ENCODE measurements around the gene EFHB. TPM values are rescaled to one million over a fixed set of nuclear protein-coding genes. Genes with fewer than 3 reads are reported as not detected.
"Not testable (repeated sequence)": the region's sequence is repeated elsewhere in the genome, so short reads cannot be mapped to it uniquely, and the experiment has no call there.

EFHB gene
- total RNA-seq, 2 experiments from 2014 or later, result 0.44 TPM; not detected in 1

DNA sequence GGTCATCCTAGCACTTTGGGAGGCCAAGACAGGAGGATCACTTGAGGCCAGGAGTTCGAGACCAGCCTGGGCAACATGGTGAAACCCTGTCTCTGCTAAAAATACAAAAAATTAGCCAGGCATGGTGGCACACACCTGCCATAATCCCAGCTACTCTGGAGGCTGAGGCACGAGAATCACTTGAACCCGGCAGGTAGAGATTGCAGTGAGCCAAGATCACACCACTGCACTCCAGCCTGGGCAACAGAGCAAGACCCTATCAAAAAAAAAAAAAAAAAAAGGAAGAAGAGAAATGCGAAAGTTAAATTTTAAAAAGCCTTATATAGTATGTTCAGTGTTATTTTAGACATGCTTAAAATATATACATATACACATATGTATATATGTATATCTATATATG is 46.9 kb downstream of the EFHB start:
- H3K4me3 Mint-ChIP-seq; H3K36me3 Mint-ChIP-seq (ENCODE audit: low read depth); H3K9me3 Mint-ChIP-seq (ENCODE audit: insufficient read depth); H3K4me1 Mint-ChIP-seq (ENCODE audit: low read depth); H3K27ac Mint-ChIP-seq; POLR2A ChIA-PET; DNase-seq; ATAC-seq; H3K27me3 Mint-ChIP-seq (ENCODE audit: low read depth): not testable (repeated sequence)
- CTCF ChIA-PET, result interaction anchor here (1.3 to 2.2 kb wide), 5 partner anchors 10 to 297 kb away, joined by 4 to 7 read pairs (median 6); no protein-coding TSS in a partner anchor

DNA sequence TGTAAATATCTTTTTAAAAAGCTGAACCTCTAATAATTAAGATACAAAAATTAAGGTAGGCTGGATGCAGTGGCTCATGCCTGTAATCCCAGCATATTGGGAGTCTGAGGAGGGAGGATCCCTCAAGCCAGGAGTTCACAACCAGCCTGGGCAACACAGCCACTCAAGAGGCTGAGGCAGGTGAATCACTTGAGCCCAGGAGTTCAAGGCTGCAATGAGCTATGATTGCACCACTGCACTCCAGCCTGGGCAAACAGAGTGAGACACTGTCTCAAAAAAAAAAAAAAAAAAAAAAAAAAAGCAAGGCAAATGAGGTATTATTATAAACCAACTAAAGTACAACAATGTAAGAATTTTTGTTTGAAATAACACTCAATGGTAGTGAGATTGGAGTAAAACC is 47.6 kb downstream of the EFHB start:
- Mint-ChIP-seq H3K27me3 (ENCODE audit: low read depth) (no peaks in the 10 kb centered on the region), H3K27ac (no peak overlapping the region), H3K36me3 (ENCODE audit: low read depth) (no peaks in the 10 kb centered on the region), H3K9me3 (ENCODE audit: insufficient read depth) (no peaks in the 10 kb centered on the region), H3K4me3 (no peak overlapping the region), H3K4me1 (ENCODE audit: low read depth) (peaks cover 9% of the 10 kb centered on the region)
- ChIA-PET CTCF (interaction anchor here (0.6 to 2.2 kb wide), 12 partner anchors 9 to 538 kb away, joined by 3 to 7 read pairs (median 4); partner anchors contain the start of gene SGO1), POLR2A (no interaction called here)
- ATAC-seq (no peak), DNase-seq (no peak)

DNA sequence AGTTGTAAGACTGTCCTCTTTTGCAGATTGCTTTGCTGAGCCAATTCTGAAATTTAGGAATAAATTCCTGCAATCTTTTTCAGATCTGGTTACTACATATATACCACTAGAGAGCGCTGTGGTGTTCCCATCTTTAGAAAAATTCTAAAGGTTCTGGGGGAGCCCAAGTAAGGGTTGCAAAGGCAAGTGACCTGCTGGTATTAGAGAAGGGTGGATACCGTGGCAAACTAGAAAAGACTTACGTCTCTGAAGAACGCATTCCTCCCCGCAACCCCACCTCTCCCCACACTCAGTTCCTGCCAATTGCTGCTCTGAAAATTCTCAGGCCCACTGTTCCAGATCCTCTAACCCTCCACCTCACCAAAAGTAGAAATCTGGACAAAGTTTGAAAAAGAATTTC is 48.5 kb downstream of the EFHB start:
- no peaks in the 10 kb centered on the region for H3K36me3 Mint-ChIP-seq (ENCODE audit: low read depth)
- H3K27ac Mint-ChIP-seq, result no peak overlapping the region
- H3K27me3 Mint-ChIP-seq (ENCODE audit: low read depth), result no peaks in the 10 kb centered on the region
- H3K9me3 Mint-ChIP-seq (ENCODE audit: insufficient read depth), result no peaks in the 10 kb centered on the region
- DNase-seq, result peak; percentile 34
- ChIA-PET CTCF (interaction anchor here (0.6 to 2.2 kb wide), 11 partner anchors 8 to 1080 kb away, joined by 3 to 7 read pairs (median 3); partner anchors contain the start of gene SGO1), POLR2A (no interaction called here)
- no peak for ATAC-seq
- H3K4me1 Mint-ChIP-seq (ENCODE audit: low read depth), result peaks cover 9% of the 10 kb centered on the region
- H3K4me3 Mint-ChIP-seq, result no peak overlapping the region

DNA sequence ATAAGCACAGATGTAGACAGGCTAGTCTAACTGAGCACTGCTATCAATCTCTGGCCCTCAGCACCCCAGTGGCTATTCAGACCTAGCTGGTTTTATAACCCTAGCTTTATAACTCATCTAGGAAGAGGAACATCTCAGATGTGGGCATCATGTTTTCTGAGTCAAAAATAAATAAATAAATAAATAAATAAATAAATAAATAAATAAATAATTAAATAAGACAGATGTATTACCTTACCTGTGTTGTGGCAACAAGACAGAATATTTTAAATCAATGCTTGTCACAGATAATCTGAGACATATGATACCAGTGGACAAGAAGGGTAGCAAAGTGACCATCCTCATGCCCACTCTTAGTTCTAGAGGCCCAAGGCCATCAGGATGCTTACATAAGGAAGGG is 52.2 kb downstream of the EFHB start:
- Mint-ChIP-seq H3K36me3 (ENCODE audit: low read depth) (no peaks in the 10 kb centered on the region), H3K27me3 (ENCODE audit: low read depth) (peaks cover 3% of the 10 kb centered on the region), H3K27ac (no peak overlapping the region), H3K4me3 (no peak overlapping the region), H3K4me1 (ENCODE audit: low read depth) (peaks cover 9% of the 10 kb centered on the region), H3K9me3 (ENCODE audit: insufficient read depth) (no peaks in the 10 kb centered on the region)
- ChIA-PET CTCF (no interaction called here), POLR2A (no interaction called here)
- ATAC-seq (no peak), DNase-seq (no peak)

DNA sequence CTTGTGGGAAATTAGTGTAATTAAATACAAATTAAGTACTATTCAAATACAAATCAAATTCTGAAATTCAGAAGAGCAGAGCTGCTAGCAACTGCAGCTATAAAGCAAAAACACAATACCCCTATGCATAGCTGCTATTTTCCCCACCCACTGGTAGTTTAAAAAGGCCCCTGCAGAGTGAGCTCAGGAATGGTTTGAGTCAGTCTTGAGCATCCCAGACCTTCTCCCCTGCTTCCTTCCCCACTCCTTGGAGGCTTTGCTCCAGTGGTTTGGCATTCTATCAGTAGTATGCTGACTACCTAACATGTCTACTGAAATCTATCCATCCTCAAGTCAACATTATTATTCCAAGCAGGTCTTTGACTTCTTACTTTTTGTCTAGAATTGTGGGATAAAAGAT is 53.0 kb downstream of the EFHB start:
- Mint-ChIP-seq H3K27me3 (ENCODE audit: low read depth) (peaks cover 3% of the 10 kb centered on the region), H3K4me3 (no peak overlapping the region), H3K9me3 (ENCODE audit: insufficient read depth) (no peaks in the 10 kb centered on the region), H3K4me1 (ENCODE audit: low read depth) (peaks cover 8% of the 10 kb centered on the region), H3K36me3 (ENCODE audit: low read depth) (no peaks in the 10 kb centered on the region), H3K27ac (no peak overlapping the region)
- DNase-seq (no peak), ATAC-seq (no peak)
- ChIA-PET POLR2A (no interaction called here), CTCF (no interaction called here)

DNA sequence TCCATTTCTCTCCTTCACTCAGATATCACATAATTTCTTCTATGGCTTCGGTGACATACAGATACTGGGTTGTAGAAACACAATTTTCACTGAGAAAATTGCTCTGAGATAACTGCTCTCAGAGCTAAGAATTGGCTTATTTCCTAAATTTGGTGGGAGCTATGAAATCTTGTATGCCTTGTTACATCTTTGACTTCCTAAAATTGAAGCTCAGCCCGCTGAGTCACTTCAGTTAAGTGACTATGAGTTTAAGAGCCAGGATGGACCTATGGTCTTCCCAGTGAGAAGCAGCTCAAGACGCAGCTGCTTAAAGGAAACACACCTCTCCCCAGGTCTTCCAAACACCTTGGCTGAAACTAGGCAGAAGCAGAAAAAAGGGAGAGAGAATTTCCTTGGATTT is 56.4 kb downstream of the EFHB start:
- H3K27ac Mint-ChIP-seq, result no peak overlapping the region
- no peak for DNase-seq
- H3K9me3 Mint-ChIP-seq (ENCODE audit: insufficient read depth), result no peaks in the 10 kb centered on the region
- ChIA-PET CTCF (interaction anchor here (0.9 kb wide), 1 partner anchor 9 kb away, joined by 4 read pairs; no protein-coding TSS in a partner anchor), POLR2A (no interaction called here)
- peaks cover 3% of the 10 kb centered on the region for H3K27me3 Mint-ChIP-seq (ENCODE audit: low read depth)
- H3K4me3 Mint-ChIP-seq, result no peak overlapping the region
- no peaks in the 10 kb centered on the region for H3K36me3 Mint-ChIP-seq (ENCODE audit: low read depth)
- no peaks in the 10 kb centered on the region for H3K4me1 Mint-ChIP-seq (ENCODE audit: low read depth)
- no peak for ATAC-seq

DNA sequence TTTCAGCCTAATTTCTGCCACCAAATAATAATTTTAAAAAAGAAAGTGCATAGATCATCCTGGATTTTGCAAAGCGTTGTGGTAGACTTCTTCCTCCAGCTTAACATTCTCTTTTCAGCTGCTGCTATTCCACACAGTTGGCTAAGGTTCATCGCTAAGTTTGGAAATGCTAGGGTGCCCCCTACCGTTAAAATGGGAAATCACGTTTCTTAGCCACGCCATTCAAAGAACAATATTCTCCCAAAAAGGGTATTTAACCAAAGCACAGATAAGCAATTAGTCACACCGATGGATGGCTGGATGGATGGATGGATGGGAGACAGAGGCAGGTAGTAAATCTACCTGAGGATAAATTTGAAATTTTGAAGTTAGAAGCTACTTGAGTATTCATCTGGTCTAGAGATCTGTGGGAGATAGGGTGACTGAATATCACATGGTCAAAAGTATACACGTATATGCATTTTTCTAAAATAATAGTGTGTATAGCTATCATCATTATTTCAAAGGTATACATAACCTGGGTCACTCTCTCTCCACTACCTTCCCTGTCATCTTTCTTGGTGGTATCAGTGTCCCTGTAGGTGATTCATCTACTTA is 67.2 kb downstream of the EFHB start:
- POLR2A ChIA-PET, result no interaction called here
- DNase-seq (peak; percentile 54), ATAC-seq (no peak)
- Mint-ChIP-seq H3K27ac (no peak overlapping the region), H3K9me3 (ENCODE audit: insufficient read depth) (no peaks in the 10 kb centered on the region), H3K27me3 (ENCODE audit: low read depth) (peaks cover 10% of the 10 kb centered on the region), H3K4me1 (ENCODE audit: low read depth) (no peaks in the 10 kb centered on the region), H3K36me3 (ENCODE audit: low read depth) (no peaks in the 10 kb centered on the region), H3K4me3 (no peak overlapping the region)
- CTCF ChIA-PET, result interaction anchor here (0.5 to 2.7 kb wide), 14 partner anchors 10 to 803 kb away, joined by 3 to 20 read pairs (median 3); no protein-coding TSS in a partner anchor

DNA sequence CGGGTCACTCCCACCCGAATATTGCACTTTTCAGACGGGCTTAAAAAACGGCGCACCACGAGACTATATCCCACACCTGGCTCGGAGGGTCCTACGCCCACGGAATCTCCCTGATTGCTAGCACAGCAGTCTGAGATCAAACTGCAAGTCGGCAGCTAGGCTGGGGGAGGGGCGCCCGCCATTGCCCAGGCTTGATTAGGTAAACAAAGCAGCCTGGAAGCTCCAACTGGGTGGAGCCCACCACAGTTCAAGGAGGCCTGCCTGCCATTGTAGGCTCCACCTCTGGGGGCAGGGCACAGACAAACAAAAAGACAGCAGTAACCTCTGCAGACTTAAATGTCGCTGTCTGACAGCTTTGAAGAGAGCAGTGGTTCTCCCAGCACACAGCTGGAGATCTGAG is 78.7 kb downstream of the EFHB start:
- H3K9me3 Mint-ChIP-seq (ENCODE audit: insufficient read depth); H3K36me3 Mint-ChIP-seq (ENCODE audit: low read depth); H3K4me1 Mint-ChIP-seq (ENCODE audit: low read depth); POLR2A ChIA-PET; CTCF ChIA-PET; ATAC-seq; H3K27ac Mint-ChIP-seq; H3K4me3 Mint-ChIP-seq; DNase-seq; H3K27me3 Mint-ChIP-seq (ENCODE audit: low read depth): not testable (repeated sequence)

DNA sequence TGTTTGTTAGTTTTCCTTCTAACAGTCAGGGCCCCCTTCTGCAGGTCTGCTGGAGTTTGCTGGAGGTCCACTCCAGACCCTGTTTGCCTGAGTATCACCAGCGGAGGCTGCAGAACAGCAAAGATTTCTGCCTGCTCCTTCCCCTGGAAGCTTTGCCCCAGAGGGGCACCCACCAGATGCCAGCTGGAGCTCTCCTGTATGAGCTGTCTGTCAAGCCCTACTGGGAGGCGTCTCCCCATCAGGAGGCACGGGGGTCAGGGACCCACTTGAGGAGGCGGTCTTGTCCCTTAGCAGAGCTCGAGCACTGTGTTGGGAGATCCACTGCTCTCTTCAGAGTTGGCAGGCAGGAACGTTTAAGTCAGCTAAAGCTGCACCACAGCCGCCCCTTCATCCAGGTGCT is 87.4 kb downstream of the EFHB start:
- H3K4me1 Mint-ChIP-seq (ENCODE audit: low read depth); H3K36me3 Mint-ChIP-seq (ENCODE audit: low read depth); POLR2A ChIA-PET: not testable (repeated sequence)

More for the DNA sequence above, 87.4 kb downstream of the EFHB start:
- H3K27ac Mint-ChIP-seq; DNase-seq; H3K9me3 Mint-ChIP-seq (ENCODE audit: insufficient read depth); H3K27me3 Mint-ChIP-seq (ENCODE audit: low read depth); ATAC-seq; CTCF ChIA-PET; H3K4me3 Mint-ChIP-seq: not testable (repeated sequence)

Other genes starting within 250 kb of the EFHB start
- gene RAB5A, start 12.9 kb upstream of the EFHB start, total RNA-seq, result 10 to 100 TPM; 57.8 to 59.8 TPM
- not detected for gene PP2D1, start 78.0 kb upstream of the EFHB start, total RNA-seq
- gene KAT2B, start 106.2 kb upstream of the EFHB start, total RNA-seq, result 100 to 1,000 TPM; 112 to 120 TPM